Stimulated activated CD4-positive, alpha-beta T cell treated with anti-CD3 and anti-CD28 coated beads, Interleukin-12 subunit alpha, Interleukin-12 subunit beta, amount 100 ng/mL, for 24 hours (primary cell): Measurements from ENCODE around the gene ERC1.
"Not testable (repeated sequence)": the region's sequence is repeated elsewhere in the genome, so short reads cannot be mapped to it uniquely, and the experiment has no call there.

Experiments
- DNase-seq, 2 experiments: peaks; one replicate each; pipeline ENCODE4 v3.0.0-alpha.2; 2020; ENCODE audit warnings: low read depth in 2 of 2

Gene ERC1

GRCh38 chr12:1287446-1287975 lies 296.5 kb downstream of the ERC1 start:
- no peak for DNase-seq

GRCh38 chr12:1288333-1288732 lies 297.3 kb downstream of the ERC1 start:
- no peak for DNase-seq

GRCh38 chr12:1289371-1290155 lies 298.5 kb downstream of the ERC1 start:
- no peak for DNase-seq

- no peak for DNase-seq
These were observed 299.7 kb downstream of the ERC1 start for GRCh38 chr12:1290716-1291115.

GRCh38 chr12:1291601-1292332 lies 300.7 kb downstream of the ERC1 start:
- DNase-seq: no peak

- no peak for DNase-seq
These were observed 302.9 kb downstream of the ERC1 start for GRCh38 chr12:1293901-1294300.

GRCh38 chr12:1297206-1297605 lies 306.2 kb downstream of the ERC1 start:
- DNase-seq: no peak

GRCh38 chr12:1297639-1298175 lies 306.7 kb downstream of the ERC1 start:
- DNase-seq: no peak

GRCh38 chr12:1300460-1300859 lies 309.4 kb downstream of the ERC1 start:
- DNase-seq: no peak

GRCh38 chr12:1302201-1302870 lies 311.3 kb downstream of the ERC1 start:
- DNase-seq: no peak

- no peak for DNase-seq
These were observed 314.0 kb downstream of the ERC1 start for GRCh38 chr12:1305063-1305434.

- DNase-seq: no peak
These were observed 314.9 kb downstream of the ERC1 start for GRCh38 chr12:1305791-1306500.

GRCh38 chr12:1306817-1307216 lies 315.8 kb downstream of the ERC1 start:
- no peak for DNase-seq

- no peak for DNase-seq
These were observed 316.8 kb downstream of the ERC1 start for GRCh38 chr12:1307796-1308195.

GRCh38 chr12:1309613-1310012 lies 318.6 kb downstream of the ERC1 start:
- DNase-seq: no peak

- DNase-seq: no peak
These were observed 319.6 kb downstream of the ERC1 start for GRCh38 chr12:1310653-1311052.

GRCh38 chr12:1311145-1311544 lies 320.1 kb downstream of the ERC1 start:
- DNase-seq: no peak

GRCh38 chr12:1313906-1314305 lies 322.9 kb downstream of the ERC1 start:
- no peak for DNase-seq

- no peak for DNase-seq
These were observed 323.5 kb downstream of the ERC1 start for GRCh38 chr12:1314523-1314922.

- not testable (repeated sequence) for DNase-seq
These were observed 326.0 kb downstream of the ERC1 start for GRCh38 chr12:1316991-1317390.

- DNase-seq: no peak
These were observed 327.5 kb downstream of the ERC1 start for GRCh38 chr12:1318327-1319031.
